Stimulated activated CD4-positive, alpha-beta T cell treated with anti-CD3 and anti-CD28 coated beads, TNF-alpha, amount 100 ng/mL, for 1 hour (primary cell): ENCODE measurements around the gene MS4A6E.
"Not testable (repeated sequence)": the region's sequence is repeated elsewhere in the genome, so short reads cannot be mapped to it uniquely, and the experiment has no call there.

Experiments
- DNase-seq, 3 donors: peaks; one replicate each; pipeline ENCODE4 v3.0.0-alpha.2; 2020; ENCODE audit warnings: low read depth in 3 of 3, low spot score in 1 of 3

MS4A6E gene

DNA sequence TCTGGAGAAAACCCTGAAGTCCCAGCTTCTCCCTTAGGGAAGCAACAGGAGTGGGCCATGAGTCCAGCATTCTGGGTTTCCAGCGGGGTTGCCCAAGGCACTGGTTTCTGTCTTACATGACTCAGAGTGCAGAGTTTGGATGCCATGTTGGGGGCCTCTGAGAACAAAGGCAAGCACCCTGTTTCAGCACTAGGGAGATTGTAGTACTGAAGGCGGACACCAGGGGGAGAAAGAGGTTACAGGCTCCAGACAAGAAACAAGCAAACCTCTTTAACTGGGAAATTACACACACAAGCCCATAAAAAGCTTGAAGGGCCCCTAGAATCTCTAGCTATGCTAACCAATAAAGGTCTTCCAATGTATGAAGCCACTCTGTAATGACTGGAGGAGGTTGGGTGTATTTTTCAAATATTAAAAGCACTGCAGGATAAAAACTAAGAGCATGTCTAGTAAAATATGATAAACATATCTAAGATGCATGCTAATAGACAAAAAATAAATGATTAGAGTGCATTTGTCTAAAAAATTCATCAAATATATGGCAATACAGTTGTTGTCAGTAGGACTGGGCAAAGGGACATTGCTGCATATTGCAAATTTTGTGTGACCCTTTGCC is 7.1 kb downstream of the MS4A6E start:
- DNase-seq: peak; percentile 6 to 26 (median 9)

GRCh38 chr11:60336767-60337391 is 9.8 kb downstream of the MS4A6E start:
- no peak for DNase-seq

DNA sequence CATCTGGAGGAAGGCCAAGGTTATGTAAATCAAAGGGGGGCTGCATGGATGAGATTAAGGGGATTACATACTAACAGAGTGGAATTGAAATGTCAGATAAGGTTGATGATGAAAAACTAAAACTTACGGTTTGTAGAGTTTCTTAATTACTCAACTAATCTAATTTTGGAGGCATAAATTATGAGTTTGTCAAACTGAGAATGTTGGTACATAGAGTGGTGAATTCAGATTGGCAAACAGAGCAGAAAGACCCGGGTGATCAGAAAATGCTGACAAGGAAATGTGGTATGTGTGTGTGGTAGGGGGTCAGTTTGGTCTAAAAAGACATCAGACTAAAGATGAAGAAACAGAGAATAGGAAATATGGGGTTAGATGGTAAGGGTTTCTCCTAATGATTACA is 11.0 kb downstream of the MS4A6E start:
- no peak for DNase-seq

GRCh38 chr11:60339356-60339755 is 12.3 kb downstream of the MS4A6E start:
- DNase-seq: no peak

GRCh38 chr11:60343094-60343704 is 16.1 kb downstream of the MS4A6E start:
- DNase-seq: no peak

DNA sequence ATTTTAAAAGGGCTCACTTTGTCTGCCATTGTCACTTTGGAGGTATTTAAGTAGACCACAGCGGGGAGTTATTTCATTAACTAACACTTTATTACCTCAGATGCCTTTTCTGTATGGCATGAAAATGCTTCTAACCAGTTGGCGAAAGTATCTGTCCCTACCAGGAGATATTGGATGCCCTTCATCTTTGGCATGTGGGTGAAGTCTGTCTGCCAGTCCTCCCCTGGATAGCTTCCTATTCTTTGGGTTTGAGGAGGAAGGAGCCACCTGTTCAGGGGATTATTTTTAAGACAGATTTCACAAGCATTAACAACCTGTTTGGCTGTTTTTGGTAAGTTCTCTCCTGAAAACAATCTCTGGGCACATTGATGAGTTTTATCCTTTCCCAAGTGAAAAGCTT is 17.1 kb downstream of the MS4A6E start:
- DNase-seq: no peak

DNA sequence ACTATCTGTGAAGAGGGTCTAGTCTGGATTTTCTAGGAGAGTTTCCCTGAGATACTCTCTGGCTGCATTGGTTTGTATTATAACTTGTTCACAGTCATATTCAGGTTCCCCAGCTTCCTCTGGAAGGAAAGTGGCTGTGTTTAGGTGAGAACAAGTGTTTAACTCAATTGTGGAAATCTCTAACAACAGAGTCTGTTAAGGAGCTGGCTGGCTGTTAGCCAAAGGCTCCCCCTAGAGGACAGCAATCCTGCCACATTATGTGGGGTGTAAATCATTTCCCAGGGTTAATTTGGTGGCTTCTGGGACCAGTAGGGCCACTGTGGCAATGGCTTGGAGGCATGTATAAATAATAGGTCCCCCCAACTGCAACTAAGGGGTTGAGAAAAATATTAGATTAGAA is 18.4 kb downstream of the MS4A6E start:
- DNase-seq: no peak

GRCh38 chr11:60347084-60347797 is 20.2 kb downstream of the MS4A6E start:
- DNase-seq: no peak

GRCh38 chr11:60348116-60348515 is 21.1 kb downstream of the MS4A6E start:
- DNase-seq: no peak

DNA sequence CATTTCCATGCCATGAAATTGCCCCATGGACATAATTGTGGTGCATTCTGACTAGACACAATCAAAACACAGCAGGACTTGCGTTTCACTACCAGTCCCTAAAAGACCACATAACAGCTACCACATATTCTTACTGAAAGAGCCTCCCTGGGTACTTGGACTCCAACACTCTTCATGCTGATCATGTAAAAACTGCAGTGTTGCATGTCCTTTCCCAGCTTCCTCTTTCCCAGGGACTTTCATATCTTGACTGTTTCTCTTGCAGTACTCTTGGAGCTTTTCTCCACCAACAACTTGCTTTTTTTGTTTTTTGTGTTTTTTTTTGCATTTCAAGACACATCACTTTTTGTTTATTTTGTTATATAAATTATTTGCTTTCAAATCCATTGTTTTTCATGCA is 22.9 kb downstream of the MS4A6E start:
- DNase-seq: no peak

GRCh38 chr11:60357771-60358170 is 30.7 kb downstream of the MS4A6E start:
- DNase-seq: no peak

DNA sequence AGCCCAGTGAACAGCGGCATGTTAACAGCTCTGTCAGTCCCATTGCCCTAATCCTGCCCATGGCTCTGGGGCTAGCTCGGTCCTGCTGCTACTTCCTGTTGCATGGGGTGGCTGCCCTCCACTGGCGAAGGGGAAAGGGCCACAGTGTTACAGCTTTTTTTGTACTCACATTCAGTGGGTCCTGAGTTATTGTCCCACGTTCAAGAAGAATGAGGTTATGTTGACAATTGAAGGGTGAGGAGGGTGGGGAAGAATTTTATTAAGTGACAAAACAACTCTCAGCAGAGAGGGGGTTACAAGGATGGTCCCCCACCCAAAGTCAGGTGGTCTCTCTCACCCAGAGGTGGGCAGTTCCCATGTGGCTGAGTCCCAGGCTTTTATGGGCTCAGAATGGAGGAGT is 33.6 kb downstream of the MS4A6E start:
- DNase-seq: no peak

DNA sequence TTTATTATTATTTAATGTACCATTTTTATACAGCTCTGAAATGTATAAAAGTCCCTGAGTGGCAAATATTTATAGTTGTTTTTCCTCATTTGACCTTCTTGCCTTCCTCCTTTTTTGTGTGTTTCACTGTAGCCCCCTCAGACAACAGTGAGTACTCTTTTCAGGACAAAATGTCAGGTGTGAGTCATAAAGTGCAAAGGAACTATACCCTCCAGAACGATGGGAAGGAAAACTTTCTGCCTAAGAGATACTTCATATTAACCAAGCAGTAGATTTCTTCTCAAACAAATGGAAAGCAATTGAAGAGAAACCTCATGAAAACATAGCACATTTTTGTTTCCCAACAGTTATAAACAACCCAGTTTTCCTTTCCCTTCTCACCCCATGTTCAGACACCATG is 35.2 kb downstream of the MS4A6E start:
- DNase-seq: no peak

- peak in 2 of 3 donors; percentile 12 to 20 for DNase-seq
These were observed 36.8 kb downstream of the MS4A6E start for GRCh38 chr11:60363542-60364470.

- not testable (repeated sequence) for DNase-seq
These were observed 39.3 kb downstream of the MS4A6E start for GRCh38 chr11:60366262-60366904.

- no peak for DNase-seq
These were observed 40.0 kb downstream of the MS4A6E start for GRCh38 chr11:60367009-60367408.

DNA sequence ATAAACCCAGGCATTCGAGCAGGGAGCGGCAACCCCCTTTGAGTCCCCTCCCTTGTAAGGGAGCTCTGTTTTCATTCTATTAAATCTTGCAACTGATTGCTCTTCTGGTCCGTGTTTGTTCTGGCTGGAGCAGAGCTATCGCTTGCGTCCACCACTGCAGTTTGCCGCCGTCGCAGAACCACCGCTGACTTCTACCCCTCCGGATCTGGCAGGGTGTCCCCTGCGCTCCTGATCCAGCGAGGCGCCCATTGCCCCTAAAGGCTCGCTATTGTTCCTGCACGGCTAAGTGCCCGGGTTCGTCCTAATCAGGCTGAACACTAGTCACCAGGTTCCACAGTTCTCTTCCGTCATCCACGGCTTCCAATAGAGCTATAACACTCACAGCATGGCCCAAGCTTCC is 40.8 kb downstream of the MS4A6E start:
- DNase-seq: no peak

GRCh38 chr11:60370252-60370810 is 43.3 kb downstream of the MS4A6E start:
- DNase-seq: no peak

DNA sequence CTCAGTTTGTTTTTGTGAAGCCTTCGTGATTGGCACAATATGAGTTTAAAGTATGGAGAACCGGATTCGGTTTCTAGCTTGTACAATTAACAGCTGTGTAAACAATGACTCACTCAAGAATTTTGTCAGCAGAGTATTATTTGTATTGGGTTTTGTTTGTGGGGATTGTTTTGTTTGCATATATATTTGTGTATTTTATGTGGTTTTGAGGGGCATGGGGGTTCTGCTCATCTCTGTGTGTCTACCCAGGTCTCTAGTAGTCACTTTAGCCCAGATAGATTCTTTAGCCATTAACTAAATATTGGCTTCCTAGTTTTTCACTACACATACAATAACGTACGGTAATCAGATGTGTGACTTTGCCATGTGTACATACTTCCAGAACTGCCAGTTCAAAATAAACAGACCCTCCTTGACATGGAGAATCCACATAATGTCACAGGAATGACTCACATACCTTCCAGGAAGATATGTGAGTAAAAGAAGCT is 43.8 kb downstream of the MS4A6E start:
- no peak for DNase-seq

- no peak for DNase-seq
These were observed 44.3 kb downstream of the MS4A6E start for GRCh38 chr11:60371386-60371785.
